ENCODE measurements around the gene CNTN4.

Gene CNTN4

GRCh38 chr3:2921452-2921851 lies 822.8 kb downstream of the CNTN4 start:
- H3K4me3 ChIP-seq (replicated peaks in 1 of 2; ENCODE audit: low read depth in 2 of 2, low read length in 2 of 2), result no peak overlapping the region
- DNase-seq (ENCODE audit: low read depth in 2 of 2), result no peak
- TF ChIP-seq, protein P1, sequence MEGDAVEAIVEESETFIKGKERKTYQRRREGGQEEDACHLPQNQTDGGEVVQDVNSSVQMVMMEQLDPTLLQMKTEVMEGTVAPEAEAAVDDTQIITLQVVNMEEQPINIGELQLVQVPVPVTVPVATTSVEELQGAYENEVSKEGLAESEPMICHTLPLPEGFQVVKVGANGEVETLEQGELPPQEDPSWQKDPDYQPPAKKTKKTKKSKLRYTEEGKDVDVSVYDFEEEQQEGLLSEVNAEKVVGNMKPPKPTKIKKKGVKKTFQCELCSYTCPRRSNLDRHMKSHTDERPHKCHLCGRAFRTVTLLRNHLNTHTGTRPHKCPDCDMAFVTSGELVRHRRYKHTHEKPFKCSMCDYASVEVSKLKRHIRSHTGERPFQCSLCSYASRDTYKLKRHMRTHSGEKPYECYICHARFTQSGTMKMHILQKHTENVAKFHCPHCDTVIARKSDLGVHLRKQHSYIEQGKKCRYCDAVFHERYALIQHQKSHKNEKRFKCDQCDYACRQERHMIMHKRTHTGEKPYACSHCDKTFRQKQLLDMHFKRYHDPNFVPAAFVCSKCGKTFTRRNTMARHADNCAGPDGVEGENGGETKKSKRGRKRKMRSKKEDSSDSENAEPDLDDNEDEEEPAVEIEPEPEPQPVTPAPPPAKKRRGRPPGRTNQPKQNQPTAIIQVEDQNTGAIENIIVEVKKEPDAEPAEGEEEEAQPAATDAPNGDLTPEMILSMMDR (IDR thresholded peaks at IDR 0.05; ENCODE audit: low read depth, low read length), result no peak

DNA sequence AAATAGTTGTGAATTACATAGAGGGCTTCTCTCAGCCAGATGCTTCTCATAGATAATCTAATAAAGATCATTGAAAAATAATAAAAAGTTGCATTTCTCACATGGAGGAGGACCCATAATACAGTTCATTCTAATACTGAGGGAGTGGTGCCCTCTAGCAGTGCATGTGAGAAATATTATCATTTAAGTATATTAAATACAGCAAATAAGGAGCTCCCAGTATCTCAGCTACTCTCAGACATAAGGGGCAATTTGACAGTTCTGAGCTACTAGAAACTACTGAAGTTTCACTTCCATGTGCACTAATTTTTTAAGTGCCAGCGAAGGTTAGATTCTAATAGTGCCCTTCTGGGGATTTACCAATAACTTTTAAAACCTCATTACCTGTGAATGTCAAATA lies 823.2 kb downstream of the CNTN4 start:
- peak; percentile 3 to 4 for DNase-seq (ENCODE audit: low read depth in 2 of 2)
- no peak overlapping the region for H3K4me3 ChIP-seq (replicated peaks in 1 of 2; ENCODE audit: low read depth in 2 of 2, low read length in 2 of 2)
- TF ChIP-seq, protein P1 (IDR thresholded peaks at IDR 0.05; ENCODE audit: low read depth, low read length), result no peak

DNA sequence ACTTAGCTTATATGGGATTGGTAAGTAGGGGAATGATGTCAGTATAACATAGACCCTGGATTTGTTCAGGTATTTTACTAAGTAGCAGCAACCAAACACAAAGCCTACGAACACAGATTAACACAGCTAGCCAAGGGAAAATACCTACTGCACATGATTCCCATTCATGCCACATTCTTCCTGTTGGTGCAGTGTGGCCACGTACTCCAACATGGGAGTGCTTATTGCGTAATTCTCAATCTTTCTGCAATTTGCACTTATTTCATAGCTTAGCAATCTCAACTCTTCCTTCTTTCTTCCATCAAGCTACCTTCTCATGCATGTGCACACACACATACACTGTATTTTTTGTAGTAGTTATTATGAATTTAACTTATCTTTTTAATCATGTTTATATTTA lies 824.7 kb downstream of the CNTN4 start:
- H3K4me3 ChIP-seq (replicated peaks in 1 of 2; ENCODE audit: low read depth in 2 of 2, low read length in 2 of 2), result no peak overlapping the region
- TF ChIP-seq, protein P1 (IDR thresholded peaks at IDR 0.05; ENCODE audit: low read depth, low read length), result no peak
- DNase-seq (ENCODE audit: low read depth in 2 of 2), result no peak

- TF ChIP-seq, protein P1 (IDR thresholded peaks at IDR 0.05; ENCODE audit: low read depth, low read length), result no peak
- no peak for DNase-seq (ENCODE audit: low read depth in 2 of 2)
- no peak overlapping the region for H3K4me3 ChIP-seq (replicated peaks in 1 of 2; ENCODE audit: low read depth in 2 of 2, low read length in 2 of 2)
These were observed 828.6 kb downstream of the CNTN4 start for GRCh38 chr3:2927259-2927658.

GRCh38 chr3:2929574-2929973 lies 830.9 kb downstream of the CNTN4 start:
- DNase-seq (ENCODE audit: low read depth in 2 of 2), result no peak
- TF ChIP-seq, protein P1 (IDR thresholded peaks at IDR 0.05; ENCODE audit: low read depth, low read length), result no peak
- H3K4me3 ChIP-seq (replicated peaks in 1 of 2; ENCODE audit: low read depth in 2 of 2, low read length in 2 of 2), result no peak overlapping the region

- TF ChIP-seq, protein P1 (IDR thresholded peaks at IDR 0.05; ENCODE audit: low read depth, low read length), result no peak
- H3K4me3 ChIP-seq (replicated peaks in 1 of 2; ENCODE audit: low read depth in 2 of 2, low read length in 2 of 2), result no peak overlapping the region
- DNase-seq (ENCODE audit: low read depth in 2 of 2), result no peak
These were observed 832.6 kb downstream of the CNTN4 start for GRCh38 chr3:2931265-2931664.

DNA sequence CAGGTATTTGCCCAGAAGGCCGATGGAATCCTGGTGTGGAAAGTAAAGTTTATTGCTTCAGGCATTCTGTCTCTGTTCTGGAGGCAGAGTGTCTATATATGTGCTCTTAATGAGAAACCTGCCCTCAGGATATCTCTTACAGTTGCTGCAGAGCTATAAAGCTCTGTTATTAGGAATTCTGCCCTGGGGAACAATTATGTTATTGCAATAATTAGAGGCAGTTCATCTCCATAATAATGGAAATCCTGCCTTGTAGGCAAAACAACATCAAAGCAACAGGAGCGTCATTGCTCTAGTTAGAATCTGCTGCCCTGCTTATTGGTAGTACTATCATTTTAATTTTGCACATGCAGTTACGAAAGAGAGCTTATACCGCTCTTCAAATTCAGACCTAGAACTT lies 835.9 kb downstream of the CNTN4 start:
- H3K4me3 ChIP-seq (replicated peaks in 1 of 2; ENCODE audit: low read depth in 2 of 2, low read length in 2 of 2), result no peak overlapping the region
- DNase-seq (ENCODE audit: low read depth in 2 of 2), result no peak
- TF ChIP-seq, protein P1 (IDR thresholded peaks at IDR 0.05; ENCODE audit: low read depth, low read length), result no peak

Data from cardiac fibroblast (primary cell).